Endometrial microvascular endothelial cells (primary cell): ENCODE data around the gene OR13G1. TPM values are rescaled to one million over a fixed set of nuclear protein-coding genes. Genes with fewer than 3 reads are reported as not detected.

Experiments
- total RNA-seq: library from RNA; depleted of rRNA; stranded (reverse); fragments of >200 nt; gene quantifications from one replicate; pipeline ENCODE4 v1.2.3, GENCODE V29; 2015; ENCODE audit errors: inconsistent ontology term

The OR13G1 gene
- total RNA-seq, 1 donor from 2014 or later: not detected

Other genes with a start within 250 kb of the OR13G1 start
- gene OR2B11, start 221.6 kb downstream of the OR13G1 start, total RNA-seq: not detected
- not detected for gene OR2C3, start 143.3 kb downstream of the OR13G1 start, total RNA-seq
- not detected for gene GCSAML, start 130.6 kb downstream of the OR13G1 start, total RNA-seq
- gene OR2G2, start 91.4 kb downstream of the OR13G1 start, total RNA-seq: not detected
- gene OR2G3, start 74.2 kb downstream of the OR13G1 start, total RNA-seq: not detected
- not detected for gene OR6F1, start 36.9 kb upstream of the OR13G1 start, total RNA-seq
- gene OR14K1, start 58.9 kb upstream of the OR13G1 start, total RNA-seq: not detected
- gene OR14A2, start 68.4 kb upstream of the OR13G1 start, total RNA-seq: not detected
- not detected for gene OR1C1, start 80.8 kb upstream of the OR13G1 start, total RNA-seq
- not detected for gene OR14A16, start 144.4 kb upstream of the OR13G1 start, total RNA-seq
- gene OR11L1, start 162.2 kb upstream of the OR13G1 start, total RNA-seq: not detected
- gene TRIM58, start 177.4 kb upstream of the OR13G1 start, total RNA-seq: 0.65 TPM
- not detected for gene OR2W3, start 215.8 kb upstream of the OR13G1 start, total RNA-seq
- gene OR2T8, start 240.5 kb upstream of the OR13G1 start, total RNA-seq: not detected
- gene OR2AJ1, start 245.2 kb upstream of the OR13G1 start, total RNA-seq: not detected